ENCODE data around the gene USPL1.
"Not testable (repeated sequence)": the region's sequence is repeated elsewhere in the genome, so short reads cannot be mapped to it uniquely, and the experiment has no call there.

Gene USPL1

DNA sequence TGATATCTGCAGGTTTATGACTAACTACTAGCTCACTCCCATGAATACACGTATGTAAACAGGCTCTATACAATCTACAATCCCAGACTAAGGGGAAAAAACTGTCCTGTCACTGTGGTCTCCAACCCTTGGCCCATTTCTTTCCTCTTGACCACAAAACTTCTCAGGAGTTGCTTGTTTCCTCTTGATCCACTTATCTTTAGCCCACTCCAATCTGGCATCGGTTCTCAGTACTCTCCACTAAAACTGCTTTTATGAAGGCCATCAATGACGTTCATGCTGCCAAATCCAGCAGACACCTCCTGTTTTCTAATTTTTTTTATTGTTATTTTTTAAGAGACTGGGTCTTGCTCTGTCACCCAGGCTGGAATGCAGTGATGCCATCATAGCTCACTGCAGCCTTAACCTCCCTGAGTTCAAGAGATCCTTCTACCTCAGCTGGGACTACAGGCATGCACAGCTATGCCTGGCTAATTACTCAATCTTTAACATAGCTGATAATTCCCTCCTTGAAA lies 31.9 kb upstream of the USPL1 start:
- Histone ChIP-seq H3K27ac (ENCODE audit: low read depth, low read length) (no peak overlapping the region), H3K9ac (ENCODE audit: low read length in 5 of 5) (no peak overlapping the region)

DNA sequence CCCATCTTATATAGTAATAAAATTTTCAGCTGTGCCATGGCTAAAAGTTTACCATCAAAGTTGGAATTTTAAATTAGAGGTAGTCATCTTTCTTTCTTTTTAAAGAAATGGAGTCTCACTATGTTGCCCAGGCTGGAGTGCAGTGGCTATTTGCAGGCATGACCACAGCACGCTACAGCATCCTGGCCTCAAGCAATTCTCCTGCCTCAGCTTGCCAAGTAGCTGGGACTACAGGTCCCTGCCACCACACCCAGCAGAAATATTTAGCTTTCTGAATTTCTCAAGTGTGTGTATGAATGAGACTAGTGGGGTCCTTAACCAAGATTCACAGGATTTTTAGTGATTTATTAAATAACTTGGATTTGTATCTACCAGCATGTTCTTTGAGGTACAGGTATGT lies 30.5 kb upstream of the USPL1 start:
- H3K9ac ChIP-seq (ENCODE audit: low read length in 5 of 5): no peak overlapping the region
- no peaks in the 10 kb centered on the region for H3K27me3 ChIP-seq (ENCODE audit: control insufficient read depth in 5 of 5, insufficient read depth in 4 of 5, low read length in 5 of 5)
- H3K4me1 ChIP-seq (ENCODE audit: control insufficient read depth in 5 of 5, insufficient read depth in 5 of 5, low read length in 5 of 5): no peaks in the 10 kb centered on the region
- H3K9me3 ChIP-seq (ENCODE audit: control insufficient read depth in 5 of 5, low read length in 5 of 5): no peaks in the 10 kb centered on the region
- H3K27ac ChIP-seq (ENCODE audit: low read depth, low read length): no peak overlapping the region
- no peak overlapping the region for H3K4me3 ChIP-seq (ENCODE audit: low read depth in 1 of 5, low read length in 5 of 5)
- no peaks in the 10 kb centered on the region for H3K36me3 ChIP-seq (ENCODE audit: control insufficient read depth in 5 of 5, insufficient read depth in 5 of 5, low read length in 5 of 5)

More for the DNA sequence above, 31.9 kb upstream of the USPL1 start:
- Histone ChIP-seq H3K9me3 (ENCODE audit: control insufficient read depth in 5 of 5, low read length in 5 of 5) (no peaks in the 10 kb centered on the region), H3K4me1 (ENCODE audit: control insufficient read depth in 5 of 5, insufficient read depth in 5 of 5, low read length in 5 of 5) (no peaks in the 10 kb centered on the region), H3K4me3 (ENCODE audit: low read depth in 1 of 5, low read length in 5 of 5) (no peak overlapping the region), H3K27me3 (ENCODE audit: control insufficient read depth in 5 of 5, insufficient read depth in 4 of 5, low read length in 5 of 5) (no peaks in the 10 kb centered on the region), H3K36me3 (ENCODE audit: control insufficient read depth in 5 of 5, insufficient read depth in 5 of 5, low read length in 5 of 5) (no peaks in the 10 kb centered on the region)

DNA sequence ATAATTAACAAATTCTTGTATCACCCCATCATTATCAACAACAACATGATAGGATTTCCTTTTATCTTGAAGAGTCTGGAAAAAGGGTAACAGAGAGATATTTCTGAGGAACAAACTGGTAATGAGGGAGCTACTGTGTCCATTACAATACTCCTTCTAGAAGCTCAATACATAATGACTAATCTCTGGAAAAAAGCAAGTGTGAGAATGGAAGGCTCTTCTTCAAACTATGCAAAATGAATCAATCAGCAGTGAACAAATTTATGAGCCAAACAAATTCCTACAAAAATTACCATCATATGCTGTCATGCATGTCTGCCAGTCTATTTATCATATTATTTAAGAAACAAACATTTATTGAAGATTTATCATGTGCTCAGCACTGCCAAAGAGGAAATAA lies 30.0 kb upstream of the USPL1 start:
- no peak overlapping the region for H3K9ac ChIP-seq (ENCODE audit: low read length in 5 of 5)
- no peak overlapping the region for H3K4me3 ChIP-seq (ENCODE audit: low read depth in 1 of 5, low read length in 5 of 5)
- H3K27me3 ChIP-seq (ENCODE audit: control insufficient read depth in 5 of 5, insufficient read depth in 4 of 5, low read length in 5 of 5): no peaks in the 10 kb centered on the region

DNA sequence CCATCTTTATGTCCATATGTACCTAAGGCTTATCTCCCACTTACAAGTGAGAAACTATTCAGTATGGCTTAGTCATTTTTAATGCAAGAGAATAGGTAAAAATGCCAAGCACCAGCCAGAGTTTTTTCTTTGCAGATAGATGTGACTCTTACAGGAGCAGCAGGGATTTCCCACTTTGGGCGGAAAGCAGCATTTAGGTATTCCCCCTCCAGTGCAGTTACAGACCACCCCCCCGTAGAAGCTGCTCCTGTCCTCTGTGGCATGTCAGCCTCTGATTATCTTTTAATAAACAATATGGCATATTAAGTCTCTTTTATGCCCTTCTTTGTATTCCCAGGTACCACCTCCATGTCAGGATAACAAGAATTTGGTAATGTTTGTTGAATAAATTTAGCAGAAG lies 24.7 kb upstream of the USPL1 start:
- no peaks in the 10 kb centered on the region for H3K27me3 ChIP-seq (ENCODE audit: control insufficient read depth in 5 of 5, insufficient read depth in 4 of 5, low read length in 5 of 5)
- no peak overlapping the region for H3K9ac ChIP-seq (ENCODE audit: low read length in 5 of 5)
- H3K9me3 ChIP-seq (ENCODE audit: control insufficient read depth in 5 of 5, low read length in 5 of 5): no peaks in the 10 kb centered on the region
- H3K4me3 ChIP-seq (ENCODE audit: low read depth in 1 of 5, low read length in 5 of 5): no peak overlapping the region
- H3K27ac ChIP-seq (ENCODE audit: low read depth, low read length): no peak overlapping the region
- H3K36me3 ChIP-seq (ENCODE audit: control insufficient read depth in 5 of 5, insufficient read depth in 5 of 5, low read length in 5 of 5): no peaks in the 10 kb centered on the region
- no peaks in the 10 kb centered on the region for H3K4me1 ChIP-seq (ENCODE audit: control insufficient read depth in 5 of 5, insufficient read depth in 5 of 5, low read length in 5 of 5)

More for the DNA sequence above, 30.0 kb upstream of the USPL1 start:
- Histone ChIP-seq H3K27ac (ENCODE audit: low read depth, low read length) (no peak overlapping the region), H3K36me3 (ENCODE audit: control insufficient read depth in 5 of 5, insufficient read depth in 5 of 5, low read length in 5 of 5) (no peaks in the 10 kb centered on the region), H3K9me3 (ENCODE audit: control insufficient read depth in 5 of 5, low read length in 5 of 5) (no peaks in the 10 kb centered on the region), H3K4me1 (ENCODE audit: control insufficient read depth in 5 of 5, insufficient read depth in 5 of 5, low read length in 5 of 5) (no peaks in the 10 kb centered on the region)

DNA sequence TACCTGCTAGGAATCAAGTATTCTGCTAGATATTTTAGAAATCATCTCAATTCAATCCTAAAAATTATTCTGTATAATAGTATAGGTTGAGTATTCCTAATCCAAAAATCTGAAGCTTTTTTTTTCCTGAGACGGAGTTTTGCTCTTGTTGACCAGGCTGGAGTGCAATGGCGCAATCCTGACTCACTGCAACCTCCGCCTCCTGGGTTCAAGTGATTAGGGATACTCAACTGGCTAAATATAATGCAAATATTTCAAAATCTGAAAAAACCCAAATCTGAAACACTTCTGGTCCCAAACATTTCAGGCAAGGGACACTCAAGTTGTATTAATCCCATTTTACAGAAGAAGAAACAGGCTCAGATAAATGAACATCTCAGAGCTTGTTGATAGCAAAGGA lies 17.2 kb upstream of the USPL1 start:
- no peak overlapping the region for H3K27ac ChIP-seq (ENCODE audit: low read depth, low read length)
- H3K9me3 ChIP-seq (ENCODE audit: control insufficient read depth in 5 of 5, low read length in 5 of 5): no peaks in the 10 kb centered on the region
- H3K4me3 ChIP-seq (ENCODE audit: low read depth in 1 of 5, low read length in 5 of 5): no peak overlapping the region
- no peak overlapping the region for H3K9ac ChIP-seq (ENCODE audit: low read length in 5 of 5)
- no peaks in the 10 kb centered on the region for H3K4me1 ChIP-seq (ENCODE audit: control insufficient read depth in 5 of 5, insufficient read depth in 5 of 5, low read length in 5 of 5)
- H3K27me3 ChIP-seq (ENCODE audit: control insufficient read depth in 5 of 5, insufficient read depth in 4 of 5, low read length in 5 of 5): no peaks in the 10 kb centered on the region
- no peaks in the 10 kb centered on the region for H3K36me3 ChIP-seq (ENCODE audit: control insufficient read depth in 5 of 5, insufficient read depth in 5 of 5, low read length in 5 of 5)

DNA sequence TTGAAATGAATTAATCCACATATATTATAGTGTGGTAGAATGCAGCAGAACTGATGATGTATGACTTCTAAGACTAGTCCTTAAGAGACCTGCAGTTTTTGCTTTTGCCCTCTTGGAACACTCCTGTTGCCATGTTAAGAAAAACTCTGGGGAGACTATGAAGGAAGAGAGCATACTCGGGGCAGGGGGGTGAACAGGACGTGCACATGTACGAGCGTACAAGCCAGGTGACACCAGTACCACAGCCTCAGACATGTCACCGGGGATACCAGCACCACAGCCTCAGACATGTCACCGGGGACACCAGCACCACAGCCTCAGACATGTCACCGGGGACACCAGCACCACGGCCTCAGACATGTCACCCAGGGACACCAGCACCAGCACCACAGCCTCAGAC lies 15.9 kb upstream of the USPL1 start:
- Histone ChIP-seq H3K27ac (ENCODE audit: low read depth, low read length) (no peak overlapping the region), H3K4me3 (ENCODE audit: low read depth in 1 of 5, low read length in 5 of 5) (no peak overlapping the region), H3K36me3 (ENCODE audit: control insufficient read depth in 5 of 5, insufficient read depth in 5 of 5, low read length in 5 of 5) (no peaks in the 10 kb centered on the region), H3K27me3 (ENCODE audit: control insufficient read depth in 5 of 5, insufficient read depth in 4 of 5, low read length in 5 of 5) (no peaks in the 10 kb centered on the region), H3K9me3 (ENCODE audit: control insufficient read depth in 5 of 5, low read length in 5 of 5) (no peaks in the 10 kb centered on the region), H3K4me1 (ENCODE audit: control insufficient read depth in 5 of 5, insufficient read depth in 5 of 5, low read length in 5 of 5) (no peaks in the 10 kb centered on the region), H3K9ac (ENCODE audit: low read length in 5 of 5) (no peak overlapping the region)

DNA sequence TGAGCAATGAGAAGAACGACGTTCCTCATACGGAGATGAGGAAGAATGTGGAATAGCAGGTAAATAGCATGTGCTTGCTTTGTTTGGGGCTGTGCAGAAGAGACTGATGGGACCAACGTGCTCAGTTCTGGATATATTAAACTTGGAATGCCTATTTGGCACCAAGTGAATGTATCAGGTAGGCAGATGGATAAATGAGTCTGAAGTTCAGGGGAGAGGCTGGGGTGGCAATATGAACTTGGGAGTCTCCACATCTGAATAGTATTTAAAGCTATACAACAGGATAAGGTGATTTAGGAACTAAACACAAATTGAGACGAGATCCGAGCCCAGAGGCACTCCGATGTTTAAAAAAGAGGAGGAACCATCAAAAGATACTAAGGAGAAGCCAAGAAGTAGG lies 12.7 kb upstream of the USPL1 start:
- H3K9ac ChIP-seq (ENCODE audit: low read length in 5 of 5): no peak overlapping the region
- no peak overlapping the region for H3K4me3 ChIP-seq (ENCODE audit: low read depth in 1 of 5, low read length in 5 of 5)
- peaks cover 0 to 12% (median 0%) of the 10 kb centered on the region in 5 donors for H3K4me1 ChIP-seq (ENCODE audit: control insufficient read depth in 5 of 5, insufficient read depth in 5 of 5, low read length in 5 of 5)
- no peaks in the 10 kb centered on the region for H3K36me3 ChIP-seq (ENCODE audit: control insufficient read depth in 5 of 5, insufficient read depth in 5 of 5, low read length in 5 of 5)
- no peak overlapping the region for H3K27ac ChIP-seq (ENCODE audit: low read depth, low read length)
- H3K27me3 ChIP-seq (ENCODE audit: control insufficient read depth in 5 of 5, insufficient read depth in 4 of 5, low read length in 5 of 5): no peaks in the 10 kb centered on the region
- H3K9me3 ChIP-seq (ENCODE audit: control insufficient read depth in 5 of 5, low read length in 5 of 5): no peaks in the 10 kb centered on the region

DNA sequence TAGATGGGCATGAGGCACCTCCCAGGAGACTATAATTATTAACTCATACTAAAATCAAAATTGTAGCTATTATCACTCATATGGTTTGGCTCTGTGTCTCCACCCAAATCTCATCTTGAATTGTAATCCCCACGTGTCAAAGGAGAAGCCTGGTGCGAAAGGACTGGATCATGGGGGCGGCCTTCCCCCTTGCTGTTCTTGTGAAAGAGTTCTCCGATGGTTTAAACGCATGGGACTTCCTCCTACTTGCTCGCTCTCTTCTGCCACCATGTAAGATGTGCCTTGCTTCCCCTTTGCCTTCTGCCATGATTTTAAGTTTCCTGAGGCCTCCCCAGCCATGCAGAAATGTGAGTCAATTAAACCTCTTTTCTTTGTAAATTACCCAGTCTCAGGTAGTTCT lies 10.5 kb upstream of the USPL1 start:
- H3K36me3 ChIP-seq (ENCODE audit: control insufficient read depth in 5 of 5, insufficient read depth in 5 of 5, low read length in 5 of 5); H3K9me3 ChIP-seq (ENCODE audit: control insufficient read depth in 5 of 5, low read length in 5 of 5); H3K4me3 ChIP-seq (ENCODE audit: low read depth in 1 of 5, low read length in 5 of 5); H3K27me3 ChIP-seq (ENCODE audit: control insufficient read depth in 5 of 5, insufficient read depth in 4 of 5, low read length in 5 of 5); H3K27ac ChIP-seq (ENCODE audit: low read depth, low read length); H3K9ac ChIP-seq (ENCODE audit: low read length in 5 of 5): not testable (repeated sequence)
- H3K4me1 ChIP-seq (ENCODE audit: control insufficient read depth in 5 of 5, insufficient read depth in 5 of 5, low read length in 5 of 5): peaks cover 0 to 12% (median 0%) of the 10 kb centered on the region in 5 donors

DNA sequence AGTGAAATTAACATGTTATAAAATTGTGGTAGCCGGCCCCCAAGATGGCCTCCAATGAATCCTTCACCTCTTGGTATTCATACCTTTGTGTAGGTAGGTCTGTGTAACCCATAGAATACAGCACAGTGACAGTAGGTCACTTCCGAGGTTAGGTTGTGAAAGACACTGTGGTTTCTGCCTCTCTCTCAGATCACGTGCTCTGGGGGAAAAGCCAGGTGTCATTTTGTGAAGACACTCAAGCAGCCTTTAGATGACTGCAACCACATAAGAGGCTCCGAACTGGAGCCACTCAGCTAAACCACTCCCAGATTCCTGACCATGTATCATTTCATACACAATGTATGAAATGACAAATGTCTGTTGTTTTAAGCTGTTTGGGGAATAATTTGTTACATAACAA lies 9.8 kb upstream of the USPL1 start:
- Histone ChIP-seq H3K36me3 (ENCODE audit: control insufficient read depth in 5 of 5, insufficient read depth in 5 of 5, low read length in 5 of 5) (no peaks in the 10 kb centered on the region), H3K9me3 (ENCODE audit: control insufficient read depth in 5 of 5, low read length in 5 of 5) (no peaks in the 10 kb centered on the region), H3K9ac (ENCODE audit: low read length in 5 of 5) (no peak overlapping the region), H3K27me3 (ENCODE audit: control insufficient read depth in 5 of 5, insufficient read depth in 4 of 5, low read length in 5 of 5) (no peaks in the 10 kb centered on the region), H3K4me3 (ENCODE audit: low read depth in 1 of 5, low read length in 5 of 5) (no peak overlapping the region), H3K27ac (ENCODE audit: low read depth, low read length) (peak overlapping the region; percentile 51), H3K4me1 (ENCODE audit: control insufficient read depth in 5 of 5, insufficient read depth in 5 of 5, low read length in 5 of 5) (peaks cover 0 to 12% (median 0%) of the 10 kb centered on the region in 5 donors)

DNA sequence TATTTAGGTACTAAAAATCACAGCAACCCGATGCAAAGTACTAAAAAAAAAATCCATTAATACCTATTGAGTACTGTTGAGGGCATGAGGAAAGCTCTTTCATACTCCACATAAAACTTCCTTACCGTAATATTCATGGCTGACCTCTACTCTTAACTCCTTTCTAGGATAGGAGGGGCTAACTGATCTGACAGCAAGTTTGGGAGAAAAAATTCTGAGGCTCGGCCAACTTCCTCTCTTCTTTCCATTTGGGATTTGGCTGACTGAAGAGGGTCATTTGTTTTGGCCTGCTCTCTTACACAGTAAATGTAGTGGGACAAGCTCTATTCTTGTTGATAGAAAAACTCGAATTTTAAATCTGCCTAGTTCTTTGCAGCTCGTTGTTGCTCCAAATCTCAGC lies 9.4 kb upstream of the USPL1 start:
- H3K4me3 ChIP-seq (ENCODE audit: low read depth in 1 of 5, low read length in 5 of 5): no peak overlapping the region

DNA sequence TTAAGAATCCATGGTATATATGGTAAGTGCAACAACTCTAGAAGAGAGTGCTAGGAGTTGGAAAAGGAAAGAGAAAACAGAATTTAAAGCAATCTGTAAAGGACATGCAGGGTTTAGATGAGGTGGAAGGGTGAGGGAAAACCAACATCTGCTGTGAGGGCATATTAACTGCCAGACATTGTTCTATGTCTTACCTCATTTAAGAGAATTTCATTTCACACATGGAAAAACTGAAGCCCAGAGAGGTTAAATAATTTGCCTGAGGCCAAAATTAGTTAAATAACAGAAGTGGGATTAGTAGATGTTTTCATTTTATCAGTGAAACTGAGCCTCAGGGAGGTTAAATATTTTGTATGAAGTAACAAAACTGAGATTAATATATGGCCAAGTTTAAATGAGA lies 7.4 kb upstream of the USPL1 start:
- no peak overlapping the region for H3K4me3 ChIP-seq (ENCODE audit: low read depth in 1 of 5, low read length in 5 of 5)
- no peak overlapping the region for H3K9ac ChIP-seq (ENCODE audit: low read length in 5 of 5)
- peaks cover 0 to 3% (median 0%) of the 10 kb centered on the region in 5 donors for H3K36me3 ChIP-seq (ENCODE audit: control insufficient read depth in 5 of 5, insufficient read depth in 5 of 5, low read length in 5 of 5)
- H3K27me3 ChIP-seq (ENCODE audit: control insufficient read depth in 5 of 5, insufficient read depth in 4 of 5, low read length in 5 of 5): no peaks in the 10 kb centered on the region
- no peaks in the 10 kb centered on the region for H3K9me3 ChIP-seq (ENCODE audit: control insufficient read depth in 5 of 5, low read length in 5 of 5)
- peaks cover 0 to 16% (median 4%) of the 10 kb centered on the region in 5 donors for H3K4me1 ChIP-seq (ENCODE audit: control insufficient read depth in 5 of 5, insufficient read depth in 5 of 5, low read length in 5 of 5)
- H3K27ac ChIP-seq (ENCODE audit: low read depth, low read length): no peak overlapping the region

More for the DNA sequence above, 9.4 kb upstream of the USPL1 start:
- Histone ChIP-seq H3K27me3 (ENCODE audit: control insufficient read depth in 5 of 5, insufficient read depth in 4 of 5, low read length in 5 of 5) (no peaks in the 10 kb centered on the region), H3K4me1 (ENCODE audit: control insufficient read depth in 5 of 5, insufficient read depth in 5 of 5, low read length in 5 of 5) (peaks cover 0 to 12% (median 0%) of the 10 kb centered on the region in 5 donors), H3K9me3 (ENCODE audit: control insufficient read depth in 5 of 5, low read length in 5 of 5) (no peaks in the 10 kb centered on the region), H3K27ac (ENCODE audit: low read depth, low read length) (peak overlapping the region; percentile 51), H3K36me3 (ENCODE audit: control insufficient read depth in 5 of 5, insufficient read depth in 5 of 5, low read length in 5 of 5) (no peaks in the 10 kb centered on the region), H3K9ac (ENCODE audit: low read length in 5 of 5) (peak overlapping the region in 1 of 5 donors; percentile 22)
